Measurements from ENCODE around the gene FCHSD2.
"Not testable (repeated sequence)": the region's sequence is repeated elsewhere in the genome, so short reads cannot be mapped to it uniquely, and the experiment has no call there.

FCHSD2 gene

GRCh38 chr11:72981971-72982685 is 160.0 kb downstream of the FCHSD2 start:
- Histone ChIP-seq H3K9ac (ENCODE audit: low read length) (no peak overlapping the region), H3K9me2 (ENCODE audit: low read depth, low read length) (no peaks in the 10 kb centered on the region), H3K4me2 (ENCODE audit: low read length) (no peak overlapping the region), H3K9me3 (ENCODE audit: low read length) (no peaks in the 10 kb centered on the region), H3K36me3 (ENCODE audit: insufficient read depth, low read length) (peaks cover 80% of the 10 kb centered on the region), H3K27ac (ENCODE audit: low read depth, low read length, poor library complexity, severe bottlenecking) (no peak overlapping the region), H3K79me2 (ENCODE audit: insufficient read depth, low read length) (peaks cover 3% of the 10 kb centered on the region; the same call in 1 of the 2 replicates), H3K4me3 (ENCODE audit: low read depth, low read length, poor library complexity, severe bottlenecking) (no peak overlapping the region), H4K20me1 (ENCODE audit: insufficient read depth, low read length) (no peaks in the 10 kb centered on the region), H3K4me1 (ENCODE audit: insufficient read depth, low read length, severe bottlenecking) (no peaks in the 10 kb centered on the region), H2AFZ (ENCODE audit: low read length) (no peak overlapping the region), H3F3A (ENCODE audit: insufficient read depth, low read length) (no peaks in the 10 kb centered on the region), H3K27me3 (ENCODE audit: insufficient read depth, low read length) (no peaks in the 10 kb centered on the region)
- TF ChIP-seq CTCF (IDR thresholded peaks at IDR 0.05; ENCODE audit: low read length) (no peak), EZH2 (IDR thresholded peaks at IDR 0.05; ENCODE audit: borderline replicate concordance, low read length) (no peak)

DNA sequence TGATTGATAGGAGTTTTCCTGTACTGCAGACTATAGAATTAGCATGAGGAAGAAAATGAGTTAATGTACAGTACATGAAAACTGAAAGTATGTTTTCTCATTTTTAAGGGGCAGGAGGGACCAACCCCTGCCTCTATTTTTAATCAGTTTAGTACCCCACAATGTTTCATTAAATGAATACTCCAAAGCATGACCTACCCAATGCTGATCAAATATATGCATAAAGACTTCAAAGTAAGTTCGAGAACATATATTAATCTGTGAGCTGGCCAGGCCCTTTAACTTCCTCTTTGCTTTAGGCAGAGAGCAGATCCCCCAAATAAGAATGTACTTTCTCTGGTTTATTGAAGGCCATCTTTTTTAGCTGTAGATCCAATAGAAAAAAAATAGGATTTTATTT is 161.0 kb downstream of the FCHSD2 start:
- H3K27me3 ChIP-seq (ENCODE audit: insufficient read depth, low read length): no peaks in the 10 kb centered on the region
- no peaks in the 10 kb centered on the region for H4K20me1 ChIP-seq (ENCODE audit: insufficient read depth, low read length)

GRCh38 chr11:72977782-72978181 is 164.3 kb downstream of the FCHSD2 start:
- not testable (repeated sequence) for H3K27ac ChIP-seq (ENCODE audit: low read depth, low read length, poor library complexity, severe bottlenecking); H3K4me1 ChIP-seq (ENCODE audit: insufficient read depth, low read length, severe bottlenecking); H3K4me3 ChIP-seq (ENCODE audit: low read depth, low read length, poor library complexity, severe bottlenecking); H3F3A ChIP-seq (ENCODE audit: insufficient read depth, low read length); H3K79me2 ChIP-seq (ENCODE audit: insufficient read depth, low read length); H3K4me2 ChIP-seq (ENCODE audit: low read length); H3K9ac ChIP-seq (ENCODE audit: low read length); H2AFZ ChIP-seq (ENCODE audit: low read length); H3K9me2 ChIP-seq (ENCODE audit: low read depth, low read length); H3K9me3 ChIP-seq (ENCODE audit: low read length); H4K20me1 ChIP-seq (ENCODE audit: insufficient read depth, low read length); H3K27me3 ChIP-seq (ENCODE audit: insufficient read depth, low read length)
- peaks cover 89% of the 10 kb centered on the region for H3K36me3 ChIP-seq (ENCODE audit: insufficient read depth, low read length)

More for the DNA sequence above, 161.0 kb downstream of the FCHSD2 start:
- Histone ChIP-seq H3F3A (ENCODE audit: insufficient read depth, low read length) (no peaks in the 10 kb centered on the region), H3K79me2 (ENCODE audit: insufficient read depth, low read length) (peaks cover 3% of the 10 kb centered on the region; the same call in 1 of the 2 replicates), H3K9ac (ENCODE audit: low read length) (no peak overlapping the region), H3K27ac (ENCODE audit: low read depth, low read length, poor library complexity, severe bottlenecking) (no peak overlapping the region), H3K4me3 (ENCODE audit: low read depth, low read length, poor library complexity, severe bottlenecking) (no peak overlapping the region), H3K9me2 (ENCODE audit: low read depth, low read length) (no peaks in the 10 kb centered on the region), H3K36me3 (ENCODE audit: insufficient read depth, low read length) (peaks cover 83% of the 10 kb centered on the region), H2AFZ (ENCODE audit: low read length) (no peak overlapping the region), H3K4me1 (ENCODE audit: insufficient read depth, low read length, severe bottlenecking) (no peaks in the 10 kb centered on the region), H3K4me2 (ENCODE audit: low read length) (no peak overlapping the region), H3K9me3 (ENCODE audit: low read length) (peaks cover 5% of the 10 kb centered on the region; the same call in 1 of the 2 replicates)
- TF ChIP-seq CTCF (IDR thresholded peaks at IDR 0.05; ENCODE audit: low read length) (no peak), EZH2 (IDR thresholded peaks at IDR 0.05; ENCODE audit: borderline replicate concordance, low read length) (no peak)

DNA sequence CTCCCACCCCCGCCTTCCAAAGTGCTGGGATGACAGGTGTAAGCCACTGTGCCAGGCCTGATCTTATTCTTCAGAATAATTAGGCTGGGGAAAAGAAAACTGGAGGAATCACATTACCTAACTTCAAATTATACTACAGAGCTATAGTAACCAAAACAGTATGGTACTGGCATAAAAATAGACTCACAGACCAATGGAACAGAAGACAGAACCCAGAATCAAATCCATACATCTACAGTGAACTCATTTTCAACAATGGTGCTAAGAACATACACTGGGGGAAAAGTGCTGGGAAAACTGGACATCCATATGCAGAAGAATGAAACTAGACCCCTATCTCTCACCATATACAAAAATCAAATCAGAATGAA is 165.6 kb downstream of the FCHSD2 start:
- H3K27ac ChIP-seq (ENCODE audit: low read depth, low read length, poor library complexity, severe bottlenecking); H3K4me1 ChIP-seq (ENCODE audit: insufficient read depth, low read length, severe bottlenecking); H3K9ac ChIP-seq (ENCODE audit: low read length); H3F3A ChIP-seq (ENCODE audit: insufficient read depth, low read length); H3K4me3 ChIP-seq (ENCODE audit: low read depth, low read length, poor library complexity, severe bottlenecking); H2AFZ ChIP-seq (ENCODE audit: low read length); H4K20me1 ChIP-seq (ENCODE audit: insufficient read depth, low read length); H3K79me2 ChIP-seq (ENCODE audit: insufficient read depth, low read length); H3K27me3 ChIP-seq (ENCODE audit: insufficient read depth, low read length); H3K9me2 ChIP-seq (ENCODE audit: low read depth, low read length); H3K9me3 ChIP-seq (ENCODE audit: low read length); H3K4me2 ChIP-seq (ENCODE audit: low read length): not testable (repeated sequence)
- peaks cover 84% of the 10 kb centered on the region for H3K36me3 ChIP-seq (ENCODE audit: insufficient read depth, low read length)

Data from OCI-LY1 (cell line).